Right ventricle myocardium inferior (tissue), 1 donor: Measurements from ENCODE around the gene MACROD2. TPM values are rescaled to one million over a fixed set of nuclear protein-coding genes. Genes with fewer than 3 reads are reported as not detected.
"Not testable (repeated sequence)": the region's sequence is repeated elsewhere in the genome, so short reads cannot be mapped to it uniquely, and the experiment has no call there.

Experiments used
- ATAC-seq: fragments of 200-7000 bp; cut with Tn5 transposase; one replicate; pipeline ENCODE4 v1.9.1; 2020; ENCODE audit warnings: mild to moderate bottlenecking, moderate library complexity
- DNase-seq: peaks from one replicate; pipeline ENCODE4 v3.0.0; 2021; ENCODE audit errors: missing footprints
- intact Hi-C: fragments of 100-400 bp; cut with DNase I; formaldehyde crosslinking; loops from one replicate; pipeline ENCODE4 v1.11.0; 2022
- total RNA-seq: library from RNA; stranded (reverse); fragmentation: NEBNext Ultra II Directional; extraction: Animal tissue kit (Norgen Biotek cat#: 25700); gene quantifications from one replicate; pipeline ENCODE4 v1.2.1, GENCODE V29; 2021
- donor health status: DM: no; HTN: yes; CAD: no; lungs with severe emphysema.

The MACROD2 gene
- total RNA-seq, 1 donor from 2014 or later = 5.0 TPM

DNA sequence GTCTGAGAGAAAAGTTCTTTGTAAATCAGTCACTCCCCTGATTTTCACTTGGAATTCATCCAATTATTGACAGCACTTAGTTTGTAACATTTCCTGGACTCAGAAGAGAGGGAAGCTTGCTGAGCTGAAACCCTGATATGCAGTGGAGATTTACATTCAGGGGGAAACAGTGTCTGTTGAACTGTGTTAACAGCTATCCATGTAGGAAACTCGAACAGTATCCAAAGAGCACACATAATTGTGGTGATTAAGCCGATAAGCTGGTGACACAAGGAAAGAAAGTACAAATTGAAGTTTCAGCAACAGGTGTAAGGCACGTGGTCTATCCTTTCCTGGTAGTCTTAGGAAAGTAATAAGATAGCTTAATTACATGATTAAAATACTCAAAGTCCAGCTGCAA is 420.2 kb downstream of the MACROD2 start:
- intact Hi-C loops = no loop called here
- no peak for DNase-seq
- no peak for ATAC-seq

- DNase-seq (no peak), ATAC-seq (no peak)
- intact Hi-C loops = no loop called here
Observed at GRCh38 chr20:14418376-14418775, 423.1 kb downstream of the MACROD2 start.

DNA sequence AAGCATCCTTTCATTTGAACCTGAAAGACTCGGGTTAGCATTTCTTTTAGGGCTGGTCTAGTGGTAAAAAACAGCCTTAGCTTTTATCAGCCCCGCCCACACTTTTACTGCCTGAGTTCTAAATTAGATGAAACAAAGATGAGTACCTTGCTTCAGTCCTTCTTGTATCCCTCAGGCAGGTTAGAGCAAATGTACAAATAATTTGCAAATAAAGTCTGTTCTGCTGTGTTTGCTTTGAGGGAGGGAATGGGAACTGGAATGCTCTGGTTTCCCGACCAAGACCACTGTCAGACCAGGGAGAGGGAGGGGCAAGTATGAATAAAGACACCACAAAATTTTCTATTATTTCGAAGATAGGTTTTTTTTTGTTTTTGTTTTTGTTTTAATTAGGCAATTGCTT is 427.6 kb downstream of the MACROD2 start:
- intact Hi-C loops = no loop called here
- DNase-seq (no peak), ATAC-seq (no peak)

DNA sequence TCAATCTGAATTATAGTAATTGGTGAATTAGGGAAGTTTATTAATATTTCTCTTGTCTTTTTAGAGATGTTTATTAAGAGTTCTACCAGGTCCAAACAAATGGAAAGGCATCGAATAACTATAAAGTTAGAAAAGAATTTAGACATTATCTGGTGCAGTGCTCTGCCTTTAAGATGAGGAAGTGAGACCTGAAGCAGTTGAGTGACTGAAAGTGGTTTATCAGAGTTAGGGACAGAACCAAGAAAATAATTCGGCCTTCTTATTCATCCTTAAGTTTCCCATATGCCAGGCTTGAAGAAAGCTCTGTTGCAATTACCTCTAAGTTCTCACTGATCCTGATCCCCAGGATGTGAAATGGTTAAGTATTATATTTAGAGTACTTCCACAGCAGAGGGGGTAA is 436.3 kb downstream of the MACROD2 start:
- DNase-seq (no peak), ATAC-seq (no peak)
- intact Hi-C loops = no loop called here

DNA sequence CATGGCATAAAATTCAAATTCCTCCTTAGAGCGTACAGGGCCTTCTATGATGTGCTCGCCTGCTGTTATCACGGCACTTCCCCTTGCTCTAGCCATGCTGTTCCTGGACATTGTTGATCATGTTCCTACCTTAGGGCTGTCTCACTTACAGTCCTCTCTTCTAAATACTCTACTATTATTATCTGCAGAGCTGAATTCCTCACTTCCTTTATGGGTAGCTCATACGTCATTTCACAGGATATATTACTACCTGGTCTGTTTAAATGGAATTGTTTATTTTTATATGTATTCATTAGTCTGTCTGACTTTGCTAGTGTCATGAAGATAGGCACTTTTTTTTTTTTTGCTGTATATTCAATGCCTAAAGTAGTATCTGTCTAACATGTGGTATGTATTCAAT is 436.8 kb downstream of the MACROD2 start:
- ATAC-seq (no peak), DNase-seq (no peak)
- intact Hi-C loops = no loop called here

GRCh38 chr20:14432597-14432996 is 437.3 kb downstream of the MACROD2 start:
- ATAC-seq = no peak
- intact Hi-C loops = no loop called here
- no peak for DNase-seq

DNA sequence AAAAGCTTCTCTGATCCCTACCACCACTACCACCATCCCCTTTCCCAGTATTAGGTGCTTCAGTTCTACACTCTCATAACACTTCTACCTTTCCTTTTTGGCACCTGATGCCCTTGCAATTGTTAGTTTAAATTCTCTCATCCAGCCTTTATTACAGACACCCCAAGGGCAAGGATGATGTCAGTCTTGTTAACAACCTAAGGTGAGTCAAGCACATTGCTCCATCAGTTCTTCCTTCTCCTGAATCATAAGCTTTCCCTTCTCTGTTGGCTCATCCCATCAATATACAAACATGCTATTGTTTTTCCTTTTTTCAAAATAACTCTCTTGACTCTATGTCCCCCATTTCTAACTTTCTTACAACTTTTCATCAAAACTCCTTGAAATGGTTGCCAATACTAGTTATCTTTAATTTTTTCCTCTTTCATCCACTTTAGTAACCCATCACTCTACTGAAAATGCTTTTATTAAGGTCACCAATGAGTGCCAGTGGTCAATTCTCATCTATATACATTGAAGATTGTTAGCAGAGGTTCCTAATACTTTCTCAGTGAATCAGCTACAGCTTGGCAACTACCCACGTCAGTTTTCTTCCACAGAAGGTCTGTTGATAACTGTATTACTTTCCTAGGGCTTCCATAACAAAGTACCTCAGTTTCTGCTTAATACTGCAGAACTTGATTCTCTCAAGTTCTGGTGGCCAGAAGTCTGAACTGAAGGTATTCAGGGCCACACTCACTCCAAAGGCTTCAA is 439.2 kb downstream of the MACROD2 start:
- DNase-seq (no peak), ATAC-seq (no peak)
- intact Hi-C loops = no loop called here

DNA sequence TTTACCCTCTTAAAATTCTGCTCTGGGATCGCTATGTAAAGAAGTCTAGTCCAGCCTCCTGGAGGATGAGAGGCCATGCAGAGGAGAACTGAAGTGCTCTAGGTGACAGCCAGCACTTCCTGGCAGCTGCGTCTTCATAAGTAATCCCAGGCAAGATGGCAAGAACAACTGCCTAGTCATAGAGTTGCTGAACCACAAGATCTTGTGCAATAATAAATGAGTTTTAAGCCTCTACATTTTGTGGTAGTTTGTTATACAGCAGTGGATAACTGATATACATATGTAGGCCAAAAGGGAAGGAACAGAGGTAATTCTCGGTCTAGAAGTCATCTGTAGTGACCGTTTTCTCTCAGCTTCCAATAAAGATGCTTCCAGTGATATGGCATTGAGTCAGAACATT is 445.9 kb downstream of the MACROD2 start:
- no peak for DNase-seq
- ATAC-seq = no peak
- intact Hi-C loops = no loop called here

DNA sequence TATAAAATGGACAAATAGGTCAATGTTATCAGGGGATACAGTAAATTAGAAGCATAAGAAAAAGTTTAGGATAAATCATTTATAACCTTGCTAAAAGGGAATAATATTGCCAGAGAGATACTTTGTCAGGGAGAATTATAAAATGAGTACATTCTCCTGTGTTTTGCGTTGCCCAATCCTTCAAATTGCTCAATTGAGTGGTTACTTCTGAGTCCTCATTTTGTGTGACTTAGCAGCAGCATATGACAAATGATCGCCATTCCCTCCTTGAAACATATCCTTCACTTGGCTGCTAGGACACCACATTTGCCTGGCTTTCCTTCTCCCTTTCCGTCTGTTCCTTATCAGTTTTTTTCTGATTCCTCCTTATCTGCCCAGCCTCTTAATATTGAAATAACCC is 448.8 kb downstream of the MACROD2 start:
- DNase-seq = no peak
- no peak for ATAC-seq
- intact Hi-C loops = no loop called here

DNA sequence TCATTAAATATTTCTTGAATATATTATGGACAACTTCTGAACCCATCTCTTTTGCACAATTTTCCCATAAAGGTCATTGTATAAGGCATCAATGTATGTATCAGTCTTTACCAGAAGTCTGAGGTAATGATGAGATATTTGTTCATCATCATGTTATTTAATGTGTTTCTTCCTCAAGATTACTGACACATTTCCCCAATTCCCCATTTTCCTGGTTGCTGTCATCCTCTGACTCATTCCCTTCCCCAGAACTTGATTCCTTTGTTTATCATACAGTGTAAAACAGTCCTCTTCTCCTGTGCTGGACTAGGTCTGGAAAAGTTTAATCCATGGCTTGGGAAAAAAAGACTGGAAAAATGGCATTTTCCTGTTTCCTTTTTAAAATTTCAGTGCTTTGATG is 450.0 kb downstream of the MACROD2 start:
- intact Hi-C loops = no loop called here
- ATAC-seq = no peak
- no peak for DNase-seq

DNA sequence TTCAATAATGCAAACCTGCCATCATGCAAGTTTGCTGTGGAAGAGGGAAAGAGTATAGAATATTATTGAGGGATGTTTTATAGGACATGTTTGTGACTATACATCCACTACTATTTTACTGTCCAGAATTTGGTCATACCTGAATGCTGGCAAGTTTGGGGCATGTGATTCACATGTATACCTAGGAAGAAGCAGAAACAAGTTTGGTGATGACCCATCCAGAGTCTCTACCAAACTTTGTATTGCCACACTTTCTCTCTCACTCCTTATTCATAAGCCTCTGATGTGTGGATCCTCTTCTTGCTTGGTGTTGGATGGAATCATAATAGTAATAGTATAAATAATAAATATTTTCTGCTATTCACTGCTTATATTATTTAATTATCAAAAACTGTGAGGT is 450.6 kb downstream of the MACROD2 start:
- DNase-seq (no peak), ATAC-seq (no peak)
- intact Hi-C loops = no loop called here

- intact Hi-C loops = no loop called here
- no peak for DNase-seq
- ATAC-seq = no peak
Observed at GRCh38 chr20:14446446-14446845, 451.1 kb downstream of the MACROD2 start.

DNA sequence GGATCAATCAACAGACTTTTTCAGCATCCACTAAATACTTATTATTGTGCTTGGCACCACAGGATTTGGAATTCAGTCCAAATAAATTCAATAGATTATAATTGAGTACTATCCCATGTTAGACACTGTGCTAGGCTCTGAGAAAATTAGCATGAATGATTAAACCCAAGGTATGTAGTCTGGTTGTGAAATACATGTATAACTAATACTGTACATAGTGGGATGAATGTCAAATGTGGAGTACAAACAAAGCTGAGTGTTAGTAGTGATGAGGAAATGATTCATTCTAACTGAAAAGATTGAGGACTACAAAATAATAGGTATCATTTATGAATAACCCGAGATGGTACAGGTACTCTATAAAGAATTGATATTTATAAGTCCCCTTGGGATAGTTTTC is 454.0 kb downstream of the MACROD2 start:
- DNase-seq = no peak
- ATAC-seq = no peak
- intact Hi-C loops = no loop called here

- ATAC-seq = no peak
- intact Hi-C loops = no loop called here
- no peak for DNase-seq
Observed at GRCh38 chr20:14450256-14450655, 454.9 kb downstream of the MACROD2 start.

DNA sequence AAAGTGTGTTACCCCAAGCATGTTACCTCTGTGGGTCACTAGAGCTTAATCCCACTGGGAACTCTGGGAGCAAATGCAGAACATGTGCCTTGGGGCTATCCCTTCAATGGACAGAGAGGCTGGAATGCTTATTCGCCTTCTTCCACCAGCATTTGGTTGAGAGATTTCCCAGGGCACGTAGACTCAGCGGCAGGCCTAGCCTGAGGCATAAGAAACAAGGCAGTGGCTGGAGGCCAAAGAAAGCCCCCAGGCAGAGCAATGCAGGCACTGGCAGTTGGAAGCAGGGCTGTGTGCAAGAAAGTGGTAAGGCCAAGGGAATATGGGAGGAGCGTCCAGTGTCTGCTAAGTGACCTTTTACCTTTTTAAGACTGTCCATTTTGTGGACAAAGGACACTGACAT is 456.1 kb downstream of the MACROD2 start:
- no peak for ATAC-seq
- DNase-seq = no peak
- intact Hi-C loops = no loop called here

DNA sequence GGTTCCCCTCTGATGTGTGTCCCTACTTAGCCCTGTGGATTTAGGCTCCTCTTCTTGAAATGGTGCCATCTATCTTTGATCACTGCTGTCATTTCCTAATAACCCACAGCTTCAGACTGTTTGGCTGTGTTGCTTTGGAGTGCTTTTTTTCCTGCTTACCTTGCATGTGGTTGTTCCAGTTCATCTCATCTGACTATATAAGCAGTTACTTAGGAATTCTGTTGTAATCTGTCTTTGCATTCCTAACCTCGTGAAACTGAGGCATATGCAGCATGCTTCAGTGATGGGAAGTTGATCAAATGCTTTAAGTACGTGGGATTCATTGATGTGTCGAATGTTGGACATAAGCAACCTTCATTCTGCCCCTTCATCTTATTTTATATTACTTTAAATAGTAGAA is 457.9 kb downstream of the MACROD2 start:
- DNase-seq = no peak
- intact Hi-C loops = no loop called here
- no peak for ATAC-seq

DNA sequence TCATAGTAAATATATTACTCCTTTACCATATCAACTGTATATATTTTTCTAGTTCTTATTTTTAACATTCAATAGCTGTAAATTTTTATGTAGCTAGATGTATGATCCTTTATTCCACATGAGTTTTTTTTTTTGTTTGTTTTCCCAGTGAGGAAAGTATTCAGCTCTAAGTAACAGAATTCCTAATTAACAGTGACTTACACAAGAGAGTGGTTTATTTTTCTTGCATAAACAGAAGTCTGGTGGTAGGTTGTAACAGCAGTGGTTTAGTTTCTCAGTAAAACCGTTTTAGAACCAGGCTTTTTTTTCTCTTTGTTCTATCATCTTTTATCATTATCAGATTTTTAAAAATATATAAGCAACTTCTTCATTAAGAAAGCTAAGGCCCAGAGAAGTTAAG is 459.0 kb downstream of the MACROD2 start:
- no peak for DNase-seq
- intact Hi-C loops = no loop called here
- ATAC-seq = no peak

DNA sequence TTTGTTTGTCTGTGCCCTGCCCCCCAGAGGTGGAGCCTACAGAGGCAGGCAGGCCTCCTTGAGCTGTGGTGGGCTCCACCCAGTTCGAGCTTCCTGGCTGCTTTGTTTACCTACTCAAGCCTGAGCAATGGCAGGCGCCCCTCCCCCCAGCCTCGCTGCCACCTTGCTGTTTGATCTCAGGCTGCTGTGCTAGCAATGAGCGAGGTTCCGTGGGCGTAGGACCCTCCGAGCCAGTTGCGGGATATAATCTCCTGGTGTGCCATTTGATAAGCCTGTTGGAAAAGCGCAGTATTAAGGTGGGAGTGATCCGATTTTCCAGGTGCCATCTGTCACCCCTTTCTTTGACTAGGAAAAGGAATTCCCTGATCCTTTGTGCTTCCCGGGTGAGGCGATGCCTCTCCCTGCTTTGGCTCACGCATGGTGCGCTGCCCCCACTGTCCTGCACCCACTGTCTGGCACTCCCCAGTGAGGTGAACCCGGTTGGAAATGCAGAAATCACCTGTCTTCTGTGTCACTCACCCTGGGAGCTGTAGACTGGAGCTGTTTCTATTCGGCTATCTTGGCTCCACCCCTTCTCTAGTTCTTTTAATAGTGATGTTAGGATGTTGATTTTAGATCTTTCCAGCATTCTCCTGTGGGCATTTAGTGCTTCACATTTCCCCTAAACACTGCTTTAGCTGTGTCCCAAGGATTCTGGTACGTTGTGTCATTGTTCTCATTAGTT is 471.9 kb downstream of the MACROD2 start:
- intact Hi-C loops, ATAC-seq, DNase-seq: not testable (repeated sequence)

DNA sequence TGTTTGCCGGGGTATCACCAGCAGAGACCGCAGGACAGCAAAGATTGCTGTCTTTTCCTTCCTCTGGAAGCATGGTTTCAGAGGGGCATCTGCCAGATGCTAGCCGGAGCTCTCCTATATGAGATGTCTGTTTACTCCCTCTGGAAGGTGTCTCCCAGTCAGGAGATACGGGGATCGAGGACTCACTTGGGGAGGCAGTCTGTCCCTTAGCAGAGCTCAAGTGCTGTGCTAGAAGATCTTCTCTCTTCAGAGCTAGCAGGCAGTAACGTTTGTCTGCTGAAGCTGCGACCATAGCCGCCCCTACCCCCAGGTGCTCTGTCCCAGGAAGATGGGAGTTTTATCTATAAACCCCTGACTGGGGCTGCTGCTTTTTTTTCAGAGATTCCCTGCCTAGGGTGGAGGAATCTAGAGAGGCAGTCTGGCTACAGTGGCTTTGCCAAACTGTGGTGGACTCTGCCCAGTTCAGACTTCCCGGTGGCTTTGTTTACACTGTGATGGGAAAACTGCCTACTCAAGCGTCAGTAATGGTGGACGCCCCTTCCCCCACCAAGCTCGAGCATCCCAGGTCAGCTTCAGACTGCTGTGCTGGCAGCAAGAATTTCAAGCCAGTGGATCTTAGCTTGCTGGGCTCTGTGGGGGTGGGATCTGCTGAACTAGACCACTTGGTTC is 475.0 kb downstream of the MACROD2 start:
- ATAC-seq (no peak), DNase-seq (no peak)
- intact Hi-C loops = no loop called here

DNA sequence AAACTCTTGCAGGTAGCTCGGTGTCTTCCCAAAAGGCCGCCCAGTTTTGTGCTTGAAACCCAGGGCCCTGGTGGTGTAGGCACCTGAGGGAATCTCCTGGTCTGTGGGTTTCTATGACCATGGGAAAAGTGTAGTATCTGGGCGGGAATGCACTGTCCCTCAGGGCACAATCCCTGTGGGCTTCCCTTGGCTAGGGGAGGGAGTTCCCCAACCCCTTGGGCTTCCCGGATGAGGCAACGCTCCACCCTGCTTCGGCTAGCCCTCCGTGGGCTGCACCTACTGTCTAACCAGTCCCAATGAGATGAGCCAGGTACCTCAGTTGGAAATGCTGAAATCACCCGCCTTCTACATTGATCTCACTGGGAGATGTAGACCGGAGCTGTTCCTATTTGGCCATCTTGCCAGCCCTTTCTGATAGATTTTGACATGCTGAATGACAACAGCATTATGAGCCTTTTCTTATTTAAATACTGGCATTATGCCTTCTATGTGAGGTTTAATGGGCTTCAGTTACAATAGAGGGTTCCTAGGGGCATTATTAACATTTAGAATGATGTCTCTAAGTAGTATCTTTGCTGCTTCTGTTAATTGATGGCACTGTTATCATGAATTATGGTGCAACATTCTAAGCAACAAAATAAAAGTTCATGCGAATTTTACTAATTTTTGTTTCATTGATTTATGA is 475.8 kb downstream of the MACROD2 start:
- DNase-seq (no peak), ATAC-seq (no peak)
- intact Hi-C loops = no loop called here
